RWPE1 (cell line): ENCODE results near the gene RIOK3.

Experiments
- CTCF ChIA-PET: fragments of 350-600 bp; sonication (Branson Sonifier 250); formaldehyde crosslinking; extraction: SDS; loops from one replicate; lab custom pipeline; 2021; lab: Yijun Ruan, JAX
- POLR2A ChIA-PET: fragments of 400-600 bp; formaldehyde crosslinking; extraction: SDS; loops from one replicate; lab custom pipeline; 2020; ENCODE audit warnings: antibody characterized with exemption; ENCODE audit not compliant: low non-redundant PET; lab: Yijun Ruan, JAX
- DNase-seq: peaks from one replicate; pipeline ENCODE4 v3.0.0; 2012; ENCODE audit warnings: low spot score
- H3K27ac ChIP-seq: fragments of 450-650 bp; 2 replicates; pipeline ENCODE4 v1.5.1; 2017
- TF ChIP-seq, protein P1 (sequence below): fragments of 450-650 bp; conservative IDR thresholded peaks from 2 replicates; pipeline ENCODE4 v1.5.1; 2017; ENCODE audit warnings: low read depth, mild to moderate bottlenecking

The RIOK3 gene

DNA sequence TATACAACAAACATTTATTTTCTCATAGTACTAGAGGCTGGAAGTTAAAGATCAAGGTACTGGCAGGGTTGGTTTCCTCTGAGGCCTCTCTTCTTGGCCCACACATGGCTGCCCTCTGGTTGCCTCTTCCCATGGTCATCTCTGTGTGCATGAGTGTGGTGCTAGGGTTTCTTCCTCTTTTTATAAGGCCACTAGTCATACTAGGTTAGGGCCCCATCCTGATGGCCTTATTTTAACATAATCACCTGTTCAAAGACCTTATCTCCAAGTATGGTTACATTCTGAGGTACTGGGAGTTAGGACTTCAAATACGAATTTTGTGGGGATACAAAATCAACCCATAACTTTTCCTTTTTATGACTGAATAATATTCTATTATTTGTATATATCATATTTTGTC lies 4.8 kb upstream of the RIOK3 start:
- DNase-seq, result no peak
- ChIA-PET CTCF (no interaction called here), POLR2A (no interaction called here)
- TF ChIP-seq, protein P1, sequence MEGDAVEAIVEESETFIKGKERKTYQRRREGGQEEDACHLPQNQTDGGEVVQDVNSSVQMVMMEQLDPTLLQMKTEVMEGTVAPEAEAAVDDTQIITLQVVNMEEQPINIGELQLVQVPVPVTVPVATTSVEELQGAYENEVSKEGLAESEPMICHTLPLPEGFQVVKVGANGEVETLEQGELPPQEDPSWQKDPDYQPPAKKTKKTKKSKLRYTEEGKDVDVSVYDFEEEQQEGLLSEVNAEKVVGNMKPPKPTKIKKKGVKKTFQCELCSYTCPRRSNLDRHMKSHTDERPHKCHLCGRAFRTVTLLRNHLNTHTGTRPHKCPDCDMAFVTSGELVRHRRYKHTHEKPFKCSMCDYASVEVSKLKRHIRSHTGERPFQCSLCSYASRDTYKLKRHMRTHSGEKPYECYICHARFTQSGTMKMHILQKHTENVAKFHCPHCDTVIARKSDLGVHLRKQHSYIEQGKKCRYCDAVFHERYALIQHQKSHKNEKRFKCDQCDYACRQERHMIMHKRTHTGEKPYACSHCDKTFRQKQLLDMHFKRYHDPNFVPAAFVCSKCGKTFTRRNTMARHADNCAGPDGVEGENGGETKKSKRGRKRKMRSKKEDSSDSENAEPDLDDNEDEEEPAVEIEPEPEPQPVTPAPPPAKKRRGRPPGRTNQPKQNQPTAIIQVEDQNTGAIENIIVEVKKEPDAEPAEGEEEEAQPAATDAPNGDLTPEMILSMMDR, result no peak
- H3K27ac ChIP-seq, result no peak overlapping the region

DNA sequence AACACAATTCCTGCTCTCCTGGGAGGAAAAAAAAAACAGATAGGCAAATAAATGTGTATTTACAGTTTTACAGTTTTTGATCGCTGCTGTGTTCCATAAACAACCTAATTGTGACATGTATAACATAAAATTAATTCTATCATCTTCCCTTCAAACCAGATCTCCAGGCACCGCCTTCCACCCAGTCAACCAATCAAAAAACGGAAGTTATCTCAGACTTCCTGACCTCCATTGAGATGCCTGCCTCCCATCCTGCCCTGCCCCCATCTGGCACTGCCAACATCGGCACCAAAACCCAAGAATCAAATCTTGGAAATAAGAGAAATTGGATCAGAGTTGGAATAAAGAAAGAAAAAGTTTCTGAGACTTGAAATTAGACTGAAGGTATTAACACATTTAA lies 3.1 kb upstream of the RIOK3 start:
- DNase-seq, result no peak
- POLR2A ChIA-PET, result no interaction called here
- TF ChIP-seq, protein P1, result no peak
- CTCF ChIA-PET, result interaction anchor here (0.7 kb wide), 1 partner anchor 27 kb away, joined by 5 read pairs; no protein-coding TSS in a partner anchor
- H3K27ac ChIP-seq, result no peak overlapping the region

DNA sequence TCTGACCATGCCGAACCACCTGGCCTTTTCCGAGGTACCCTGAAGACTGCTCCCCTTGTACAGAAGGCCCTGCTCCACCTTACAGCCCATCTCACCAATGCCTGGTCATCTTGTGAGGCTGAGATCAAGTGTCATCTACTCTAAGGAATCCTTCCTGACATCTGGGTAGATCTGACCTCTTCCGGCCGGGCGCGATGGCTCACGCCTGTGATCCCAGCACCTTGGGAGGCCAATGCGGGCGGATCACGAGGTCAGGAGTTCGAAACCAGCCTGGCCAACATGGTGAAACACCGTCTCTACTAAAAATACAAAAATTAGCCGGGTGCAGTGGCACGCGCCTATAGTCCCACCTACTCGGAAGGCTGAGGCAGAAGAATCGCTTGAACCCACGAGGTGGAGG lies 2.1 kb upstream of the RIOK3 start:
- TF ChIP-seq, protein P1, result no peak
- no peak for DNase-seq
- no peak overlapping the region; the same call in 1 of the 2 replicates for H3K27ac ChIP-seq
- ChIA-PET CTCF (no interaction called here), POLR2A (no interaction called here)

DNA sequence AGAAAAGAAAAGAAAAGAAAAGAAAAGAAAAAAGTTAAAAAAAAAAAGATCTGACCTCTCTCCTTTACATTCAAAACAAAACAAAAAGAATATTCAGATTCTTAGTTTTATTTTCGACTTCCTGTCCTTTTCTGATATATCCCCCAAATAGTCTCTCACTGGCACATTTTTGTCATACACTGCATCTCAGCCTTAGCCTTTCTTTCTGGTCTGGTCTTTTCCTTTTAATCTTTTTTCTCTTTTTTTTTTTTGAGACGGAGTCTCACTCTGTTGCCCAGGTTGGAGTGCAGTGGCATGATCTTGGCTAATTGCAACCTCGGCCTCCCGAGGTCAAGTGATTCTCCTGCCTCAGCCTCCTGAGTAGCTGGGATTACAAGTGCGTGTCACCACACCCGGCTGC lies 1.6 kb upstream of the RIOK3 start:
- H3K27ac ChIP-seq, result peak overlapping the region; percentile 61
- no peak for DNase-seq
- TF ChIP-seq, protein P1, result no peak
- POLR2A ChIA-PET, result no interaction called here
- CTCF ChIA-PET, result no interaction called here

DNA sequence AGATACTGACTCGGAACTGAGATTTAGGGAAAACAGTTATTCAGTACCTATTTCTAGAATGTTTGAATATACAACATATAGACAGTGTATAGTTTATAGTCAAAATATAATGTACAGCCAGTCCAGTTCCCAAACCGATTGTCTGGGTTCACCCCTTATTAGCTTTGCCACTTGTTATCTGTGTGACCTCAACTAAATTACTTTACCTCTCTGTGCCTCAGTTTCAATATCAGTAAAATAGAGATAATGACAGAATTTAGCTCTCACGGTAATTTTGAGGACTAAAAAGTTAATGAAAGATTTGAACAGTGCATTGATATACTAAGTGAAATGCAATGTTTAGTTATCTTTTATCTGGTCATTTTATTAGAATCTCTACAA lies 750 bp upstream of the RIOK3 start:
- no peak for DNase-seq
- peak overlapping the region; percentile 100 for H3K27ac ChIP-seq
- CTCF ChIA-PET, result no interaction called here
- TF ChIP-seq, protein P1, result no peak
- POLR2A ChIA-PET, result no interaction called here

DNA sequence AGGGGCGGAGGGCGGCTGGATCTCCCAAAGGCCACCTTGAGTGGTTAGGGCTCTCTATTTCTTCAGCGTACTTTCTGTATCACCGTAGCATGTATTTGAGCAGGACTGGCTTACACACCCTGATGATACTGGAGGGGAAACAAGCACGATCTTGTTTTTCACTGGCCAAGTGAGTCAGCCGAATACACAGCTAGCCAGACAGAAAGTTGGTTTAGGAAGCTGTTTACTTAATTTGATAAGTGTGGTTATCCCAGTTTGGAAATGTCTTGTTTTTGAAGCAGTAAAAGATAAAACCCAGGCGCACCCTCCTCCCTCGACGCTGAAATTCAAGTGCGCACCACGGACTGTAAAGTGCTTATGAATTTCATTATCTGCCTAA lies 582 bp downstream of the RIOK3 start:
- DNase-seq, result peak; percentile 78
- ChIA-PET POLR2A (no interaction called here), CTCF (interaction anchor here (0.6 kb wide), 1 partner anchor 335 kb away, joined by 3 read pairs; no protein-coding TSS in a partner anchor)
- H3K27ac ChIP-seq, result peak overlapping the region; percentile 100
- TF ChIP-seq, protein P1, result no peak

DNA sequence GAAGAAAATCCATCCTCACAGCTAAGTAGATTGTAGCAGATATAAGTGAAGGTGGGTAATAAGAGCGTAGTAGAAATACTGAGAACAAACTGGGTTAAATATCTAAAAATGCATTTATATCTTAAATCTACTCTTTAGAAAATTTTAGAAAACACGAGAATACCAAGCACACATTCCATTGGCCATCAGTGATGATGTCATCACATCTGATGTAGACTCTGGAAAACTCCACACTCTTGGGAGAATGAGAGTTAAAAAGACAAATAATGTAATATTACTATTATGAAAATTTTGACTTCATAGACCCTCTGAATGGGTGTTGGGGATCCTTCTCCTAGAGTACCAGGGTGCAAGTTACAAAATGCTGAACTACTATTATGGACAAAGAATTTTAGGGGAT lies 3.7 kb downstream of the RIOK3 start:
- CTCF ChIA-PET, result no interaction called here
- TF ChIP-seq, protein P1, result no peak

More for the DNA sequence above, 3.7 kb downstream of the RIOK3 start:
- DNase-seq, result no peak
- POLR2A ChIA-PET, result no interaction called here
- H3K27ac ChIP-seq, result no peak overlapping the region
